NCI-H2227 (cell line): ENCODE measurements around the gene MS4A6E.

Experiments
- DNase-seq: peaks from one replicate; lab custom pipeline; 2025; ENCODE audit not compliant: unreplicated experiment; lab: John Stamatoyannopoulos, UW

MS4A6E gene

DNA sequence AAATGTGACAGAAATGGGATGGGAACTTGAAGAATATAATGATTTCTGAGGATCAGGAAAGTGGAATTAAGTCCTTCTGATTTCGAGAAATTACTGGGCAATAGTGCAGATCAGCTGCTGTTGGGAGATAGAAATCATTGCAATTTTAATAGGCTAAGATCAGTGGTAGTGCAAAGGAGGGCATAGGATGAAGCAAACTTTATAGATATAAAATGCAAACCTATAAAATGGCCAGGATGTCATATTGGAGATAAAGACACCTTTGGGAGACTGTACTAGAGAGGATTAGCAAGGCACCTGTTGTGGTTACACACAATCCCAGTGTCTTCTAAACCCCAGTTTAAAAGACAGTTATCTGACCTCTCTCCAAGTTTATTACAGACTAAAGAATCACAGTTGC is 44.8 kb downstream of the MS4A6E start:
- no peak for DNase-seq

DNA sequence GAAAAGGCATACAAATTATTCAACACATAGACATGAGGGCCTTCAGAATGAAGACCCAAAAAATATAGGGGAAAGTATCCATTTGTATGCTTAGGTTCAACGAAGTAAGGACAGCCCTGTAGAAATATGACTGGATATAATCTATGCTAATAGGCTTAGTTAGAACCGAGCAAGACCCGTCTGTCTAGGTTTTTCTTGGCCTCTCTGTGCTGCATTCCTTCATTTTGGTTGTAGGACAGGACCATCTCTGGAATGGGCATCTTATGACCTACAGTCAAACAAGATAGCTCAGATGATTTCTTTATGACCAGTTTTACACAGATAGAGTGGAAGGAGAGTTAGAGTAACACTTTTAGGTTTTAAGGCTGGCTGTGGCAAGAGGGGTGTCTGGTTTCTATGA is 45.7 kb downstream of the MS4A6E start:
- no peak for DNase-seq

DNA sequence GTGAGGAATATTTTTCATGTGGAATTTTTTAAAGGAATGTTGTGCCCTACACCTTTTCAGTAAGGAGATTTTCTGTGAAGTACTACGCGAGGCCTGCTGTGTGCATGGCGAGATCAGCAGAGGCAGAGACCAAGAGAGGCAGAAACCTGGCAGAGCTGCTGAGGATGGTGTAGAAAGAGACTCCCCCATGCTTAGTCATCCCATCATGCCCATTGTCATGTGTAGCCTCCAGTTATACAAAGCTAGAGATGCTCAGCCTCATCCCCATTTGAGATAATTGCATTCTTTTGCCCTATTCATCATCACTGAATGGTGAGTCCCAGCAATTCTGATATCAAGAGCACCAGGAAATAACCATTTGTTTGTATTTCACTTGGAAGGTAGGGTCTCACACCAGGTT is 48.3 kb downstream of the MS4A6E start:
- DNase-seq: no peak

DNA sequence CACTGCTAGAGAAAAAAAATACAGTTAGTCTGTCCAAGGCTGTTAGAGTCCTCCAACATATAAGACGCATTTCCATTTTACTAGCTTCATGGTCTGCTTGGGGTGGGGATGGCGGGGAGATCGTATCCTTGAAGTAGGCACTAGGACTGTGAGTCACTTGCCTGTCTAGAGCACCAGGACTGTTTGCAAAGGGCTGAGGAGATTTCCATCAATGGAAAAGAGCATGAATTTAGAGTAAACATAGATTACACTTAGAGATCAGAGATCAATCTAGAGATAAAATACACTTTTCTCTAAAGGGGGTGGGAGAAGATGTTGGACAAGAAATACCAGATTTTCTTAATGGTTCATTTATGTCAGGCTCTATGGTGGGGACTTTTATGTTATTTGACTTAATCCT is 49.5 kb downstream of the MS4A6E start:
- no peak for DNase-seq

DNA sequence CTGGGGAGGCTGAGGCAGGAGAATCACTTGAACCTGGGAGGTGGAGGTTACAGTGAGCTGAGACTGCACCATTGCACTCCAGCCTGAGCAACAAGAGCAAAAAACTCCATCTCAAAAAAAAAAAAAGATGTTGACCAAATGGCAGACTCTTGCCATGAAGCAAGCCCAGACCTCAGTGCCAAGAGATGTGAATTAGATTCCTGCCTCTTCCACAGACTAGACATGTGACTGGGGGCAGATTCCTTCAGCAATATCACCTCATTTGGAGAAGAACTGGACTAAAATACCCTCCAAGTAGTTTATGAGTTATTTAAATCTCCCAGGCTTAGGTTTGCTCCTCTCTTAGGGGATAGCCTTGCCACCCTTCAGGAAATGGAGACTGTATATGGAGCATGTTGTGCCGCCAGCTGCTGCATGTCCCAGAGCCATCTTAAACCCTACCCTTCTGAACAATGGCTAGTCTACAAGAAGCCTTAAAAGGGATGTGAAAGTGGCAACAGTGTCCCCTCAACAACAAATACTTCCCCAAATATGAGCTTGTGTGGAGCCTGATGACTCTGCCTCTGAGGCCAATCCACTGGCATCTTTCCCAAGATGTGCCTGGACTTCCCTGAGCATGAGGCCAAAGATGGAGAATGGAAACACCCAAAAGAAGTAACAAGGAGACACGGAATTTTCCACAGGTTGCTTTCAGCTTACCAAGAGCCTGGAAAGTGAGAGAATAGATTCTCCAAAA is 50.5 kb downstream of the MS4A6E start:
- no peak for DNase-seq

DNA sequence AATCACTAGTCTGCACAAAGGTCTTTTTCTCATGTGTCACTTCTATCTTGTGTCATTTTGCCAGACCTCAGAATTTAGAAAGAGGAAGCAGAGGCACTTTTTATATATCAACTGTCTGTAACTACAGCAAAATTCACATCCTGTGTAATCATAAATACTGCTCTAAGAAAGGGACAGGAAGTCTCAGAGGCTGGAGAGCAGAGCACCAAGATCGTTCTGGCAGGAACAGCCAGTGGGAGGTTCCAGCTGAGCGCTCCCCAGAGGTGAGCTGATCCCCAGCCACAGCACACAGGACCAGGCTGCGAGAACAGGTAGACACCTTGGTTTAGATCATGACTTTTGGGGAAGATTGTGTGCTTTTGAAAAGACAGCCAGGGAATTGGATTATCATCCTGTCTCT is 51.3 kb downstream of the MS4A6E start, which contains the start of gene MS4A7:
MS4A7 (plus strand) TSS at position 179 of the 400 bp plus-strand sequence. CDS start 4,610 bp downstream, outside the sequence.
- no peak for DNase-seq

DNA sequence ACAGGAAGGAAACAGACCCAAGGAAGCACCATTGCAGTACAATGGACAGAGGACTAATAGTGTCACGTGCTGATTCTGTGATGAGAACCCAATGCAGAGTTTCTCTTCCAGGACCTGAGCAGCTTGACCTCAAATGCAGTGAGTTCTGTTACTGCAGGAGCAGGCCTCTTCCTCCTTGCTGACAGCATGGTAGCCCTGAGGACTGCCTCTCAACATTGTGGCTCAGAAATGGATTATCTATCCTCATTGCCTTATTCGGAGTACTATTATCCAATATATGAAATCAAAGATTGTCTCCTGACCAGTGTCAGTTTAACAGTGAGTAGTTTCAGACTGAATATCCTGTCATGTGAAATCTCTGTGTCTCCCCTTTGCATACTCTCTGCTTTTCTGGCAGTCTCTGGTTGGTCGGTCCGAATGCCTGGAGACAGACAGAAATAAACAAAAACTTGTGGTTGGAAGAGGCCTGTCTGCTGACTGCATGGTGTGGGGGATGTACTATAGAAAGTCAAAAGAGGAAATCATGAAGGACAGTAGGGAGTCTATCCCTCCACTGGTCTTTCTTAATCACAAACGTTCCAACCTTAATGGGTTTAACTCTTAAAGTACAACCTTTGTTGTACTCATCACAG is 62.3 kb downstream of the MS4A6E start:
- no peak for DNase-seq

DNA sequence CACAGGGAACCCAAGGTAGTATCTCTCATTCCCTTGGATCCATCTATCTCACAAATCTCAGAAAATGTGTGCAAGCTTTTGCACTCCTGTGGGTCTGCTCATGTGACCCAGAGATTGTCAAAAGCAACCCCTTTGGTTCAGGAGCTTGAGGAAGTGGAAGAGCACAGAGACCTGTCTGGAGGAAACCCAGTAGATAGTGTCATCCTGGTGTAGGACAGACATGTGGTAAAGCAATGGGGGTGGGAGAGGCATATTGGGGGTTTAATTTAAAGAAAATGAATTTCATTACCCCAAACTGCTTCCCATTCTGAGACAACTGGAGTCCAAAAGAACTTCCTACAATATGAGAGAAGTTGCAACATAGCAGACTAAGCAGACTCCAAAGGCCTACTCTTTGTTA is 63.4 kb downstream of the MS4A6E start:
- no peak for DNase-seq
